ENCODE measurements around the gene NINJ2.
"Not testable (repeated sequence)": the region's sequence is repeated elsewhere in the genome, so short reads cannot be mapped to it uniquely, and the experiment has no call there.

DNA sequence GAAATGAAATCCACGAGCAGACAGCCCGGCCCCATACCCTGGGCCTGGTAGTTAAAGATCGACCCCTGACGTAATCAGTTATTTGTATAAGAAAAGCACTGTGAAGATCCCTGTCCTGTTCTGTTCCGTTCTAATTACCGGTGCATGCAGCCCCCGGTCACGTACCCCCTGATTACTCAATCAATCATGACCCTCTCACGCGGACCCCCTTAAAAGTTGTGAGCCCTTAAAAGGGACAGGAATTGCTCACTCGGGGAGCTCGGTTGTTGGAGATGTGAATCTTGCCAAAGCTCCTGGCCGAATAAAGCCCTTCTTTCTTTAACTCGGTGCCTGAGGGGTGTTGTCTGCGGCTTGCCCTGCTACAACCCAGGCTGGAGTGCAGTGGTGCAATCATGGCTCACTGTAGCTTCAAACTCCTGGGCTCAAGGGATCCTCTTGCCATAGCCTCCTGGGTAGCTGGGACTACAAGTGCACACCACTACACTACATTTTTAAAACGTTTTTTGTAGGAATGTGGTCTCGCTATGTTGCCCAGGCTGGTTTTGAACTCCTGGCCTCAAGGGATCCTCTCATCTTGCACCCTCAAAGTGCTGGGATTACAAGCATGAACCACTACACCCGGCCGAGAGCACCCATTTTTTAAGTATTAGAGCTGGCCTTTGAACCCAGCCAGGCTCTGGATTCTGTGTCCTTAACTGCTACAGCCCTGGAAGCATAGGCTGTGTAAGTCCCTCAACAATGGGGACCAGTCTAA is 85.1 kb downstream of the NINJ2 start:
- TF ChIP-seq, protein P1, sequence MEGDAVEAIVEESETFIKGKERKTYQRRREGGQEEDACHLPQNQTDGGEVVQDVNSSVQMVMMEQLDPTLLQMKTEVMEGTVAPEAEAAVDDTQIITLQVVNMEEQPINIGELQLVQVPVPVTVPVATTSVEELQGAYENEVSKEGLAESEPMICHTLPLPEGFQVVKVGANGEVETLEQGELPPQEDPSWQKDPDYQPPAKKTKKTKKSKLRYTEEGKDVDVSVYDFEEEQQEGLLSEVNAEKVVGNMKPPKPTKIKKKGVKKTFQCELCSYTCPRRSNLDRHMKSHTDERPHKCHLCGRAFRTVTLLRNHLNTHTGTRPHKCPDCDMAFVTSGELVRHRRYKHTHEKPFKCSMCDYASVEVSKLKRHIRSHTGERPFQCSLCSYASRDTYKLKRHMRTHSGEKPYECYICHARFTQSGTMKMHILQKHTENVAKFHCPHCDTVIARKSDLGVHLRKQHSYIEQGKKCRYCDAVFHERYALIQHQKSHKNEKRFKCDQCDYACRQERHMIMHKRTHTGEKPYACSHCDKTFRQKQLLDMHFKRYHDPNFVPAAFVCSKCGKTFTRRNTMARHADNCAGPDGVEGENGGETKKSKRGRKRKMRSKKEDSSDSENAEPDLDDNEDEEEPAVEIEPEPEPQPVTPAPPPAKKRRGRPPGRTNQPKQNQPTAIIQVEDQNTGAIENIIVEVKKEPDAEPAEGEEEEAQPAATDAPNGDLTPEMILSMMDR (IDR thresholded peaks at IDR 0.05): not testable (repeated sequence)
- TF ChIP-seq POLR2A (IDR thresholded peaks at IDR 0.05): not testable (repeated sequence)

All from right lobe of liver (tissue), 4 donors.